ENCODE results near the gene GMEB1. TPM values are rescaled to one million over a fixed set of nuclear protein-coding genes. Genes with fewer than 3 reads are reported as not detected.

Gene GMEB1
- total RNA-seq, 1 experiment from 2014 or later = 10.3 TPM

DNA sequence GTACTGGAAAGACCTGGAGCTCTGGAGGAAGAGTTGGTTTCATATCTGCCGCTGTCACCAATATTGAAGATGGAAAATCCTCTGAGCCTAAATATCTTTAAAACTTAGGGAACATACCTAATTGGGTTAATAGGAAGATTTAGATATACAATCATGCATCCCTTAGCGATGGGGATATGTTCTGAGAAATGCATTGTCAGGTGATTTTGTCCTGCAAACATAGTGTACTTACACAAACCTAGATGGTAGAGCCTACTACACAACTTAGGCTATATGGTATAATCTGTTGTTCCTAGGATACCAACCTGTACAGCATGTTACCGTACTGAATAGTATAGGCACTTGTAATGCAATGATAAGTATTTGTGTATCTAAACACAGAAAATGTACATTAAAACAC lies 90.7 kb downstream of the GMEB1 start:
- BruUV-seq (replicated peaks) = no TSS peak
- DNase-seq = no peak
- TF ChIP-seq, protein P1, sequence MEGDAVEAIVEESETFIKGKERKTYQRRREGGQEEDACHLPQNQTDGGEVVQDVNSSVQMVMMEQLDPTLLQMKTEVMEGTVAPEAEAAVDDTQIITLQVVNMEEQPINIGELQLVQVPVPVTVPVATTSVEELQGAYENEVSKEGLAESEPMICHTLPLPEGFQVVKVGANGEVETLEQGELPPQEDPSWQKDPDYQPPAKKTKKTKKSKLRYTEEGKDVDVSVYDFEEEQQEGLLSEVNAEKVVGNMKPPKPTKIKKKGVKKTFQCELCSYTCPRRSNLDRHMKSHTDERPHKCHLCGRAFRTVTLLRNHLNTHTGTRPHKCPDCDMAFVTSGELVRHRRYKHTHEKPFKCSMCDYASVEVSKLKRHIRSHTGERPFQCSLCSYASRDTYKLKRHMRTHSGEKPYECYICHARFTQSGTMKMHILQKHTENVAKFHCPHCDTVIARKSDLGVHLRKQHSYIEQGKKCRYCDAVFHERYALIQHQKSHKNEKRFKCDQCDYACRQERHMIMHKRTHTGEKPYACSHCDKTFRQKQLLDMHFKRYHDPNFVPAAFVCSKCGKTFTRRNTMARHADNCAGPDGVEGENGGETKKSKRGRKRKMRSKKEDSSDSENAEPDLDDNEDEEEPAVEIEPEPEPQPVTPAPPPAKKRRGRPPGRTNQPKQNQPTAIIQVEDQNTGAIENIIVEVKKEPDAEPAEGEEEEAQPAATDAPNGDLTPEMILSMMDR (IDR thresholded peaks at IDR 0.05; ENCODE audit: unreplicated experiment) = no peak
- no peak overlapping the region for H3K27ac Mint-ChIP-seq (ENCODE audit: unreplicated experiment)
- H3K4me1 Mint-ChIP-seq (ENCODE audit: low read depth, unreplicated experiment) = peaks cover 11% of the 10 kb centered on the region
- H3K4me3 Mint-ChIP-seq (ENCODE audit: low read depth, unreplicated experiment) = no peak overlapping the region
- H3K27me3 Mint-ChIP-seq (ENCODE audit: unreplicated experiment) = no peaks in the 10 kb centered on the region
- intact Hi-C loops (cut with micrococcal nuclease; ENCODE audit: unreplicated experiment) = no loop called here
- H3K9me3 Mint-ChIP-seq (ENCODE audit: low read depth, unreplicated experiment) = no peaks in the 10 kb centered on the region
- CTCF ChIA-PET = interaction anchor here (0.8 kb wide), 1 partner anchor 8 kb away, joined by 3 read pairs; no protein-coding TSS in a partner anchor
- H3K36me3 Mint-ChIP-seq (ENCODE audit: insufficient read depth, unreplicated experiment) = peaks cover 17% of the 10 kb centered on the region

DNA sequence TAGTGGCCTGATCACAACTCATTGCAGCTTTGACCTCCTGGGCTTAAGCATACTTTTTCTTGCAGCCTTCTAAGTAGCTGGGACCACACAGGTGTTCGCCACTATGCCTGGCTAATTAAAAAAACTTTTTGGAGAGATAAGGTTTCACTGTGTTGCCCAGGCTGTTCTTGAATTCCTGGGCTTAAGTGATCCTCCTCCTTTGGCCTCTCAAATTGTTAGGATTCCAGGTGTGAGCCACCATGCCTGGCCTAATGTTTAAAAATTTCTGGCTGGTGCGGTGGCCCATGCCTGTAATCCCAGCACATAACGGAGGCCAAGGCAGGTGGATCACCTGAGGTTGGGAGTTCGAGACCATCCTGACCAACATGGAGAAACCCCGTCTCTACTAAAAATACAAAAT lies 92.6 kb downstream of the GMEB1 start:
- peaks cover 23% of the 10 kb centered on the region for H3K36me3 Mint-ChIP-seq (ENCODE audit: insufficient read depth, unreplicated experiment)
- no peaks in the 10 kb centered on the region for H3K9me3 Mint-ChIP-seq (ENCODE audit: low read depth, unreplicated experiment)
- H3K27ac Mint-ChIP-seq (ENCODE audit: unreplicated experiment) = no peak overlapping the region
- intact Hi-C loops (cut with micrococcal nuclease; ENCODE audit: unreplicated experiment) = no loop called here
- no peaks in the 10 kb centered on the region for H3K27me3 Mint-ChIP-seq (ENCODE audit: unreplicated experiment)
- CTCF ChIA-PET = interaction anchor here (0.7 kb wide), 1 partner anchor 153 kb away, joined by 3 read pairs; the partner anchor contains the start of gene EPB41
- no TSS peak for BruUV-seq (replicated peaks)
- peaks cover 11% of the 10 kb centered on the region for H3K4me1 Mint-ChIP-seq (ENCODE audit: low read depth, unreplicated experiment)
- TF ChIP-seq, protein P1 (IDR thresholded peaks at IDR 0.05; ENCODE audit: unreplicated experiment) = no peak
- no peak for DNase-seq
- H3K4me3 Mint-ChIP-seq (ENCODE audit: low read depth, unreplicated experiment) = no peak overlapping the region

DNA sequence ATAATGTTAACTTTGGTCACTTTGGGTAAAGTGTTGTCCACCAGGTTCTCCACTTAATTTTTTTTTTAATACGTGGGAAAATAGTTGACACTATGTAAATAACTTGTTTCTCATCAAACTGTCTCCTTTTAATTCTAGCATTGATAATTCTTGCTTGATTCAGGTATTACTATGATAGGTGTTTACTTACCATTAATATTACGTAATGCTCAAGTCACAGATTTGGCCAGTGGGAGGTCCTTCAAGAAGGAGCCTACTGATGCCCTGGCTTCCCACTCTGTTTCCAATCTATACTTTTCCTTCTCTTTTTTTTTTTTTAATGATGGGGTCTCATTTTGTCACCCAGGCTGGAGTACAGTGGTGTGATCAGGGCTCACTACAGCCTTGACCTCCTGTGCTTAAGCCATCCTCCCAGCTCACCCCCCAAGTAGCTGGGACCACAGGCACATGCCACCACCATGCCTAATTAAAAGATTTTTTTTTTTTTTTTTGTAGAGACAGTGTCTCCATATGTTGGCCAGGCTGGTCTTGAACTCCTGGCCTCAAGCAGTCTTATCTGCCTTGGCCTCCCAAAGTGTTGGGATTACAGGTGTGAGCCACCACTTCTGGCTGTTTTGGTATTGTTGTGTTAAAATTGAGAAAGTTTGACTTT lies 98.1 kb downstream of the GMEB1 start:
- TF ChIP-seq, protein P1 (IDR thresholded peaks at IDR 0.05; ENCODE audit: unreplicated experiment) = no peak
- no peaks in the 10 kb centered on the region for H3K9me3 Mint-ChIP-seq (ENCODE audit: low read depth, unreplicated experiment)
- H3K4me1 Mint-ChIP-seq (ENCODE audit: low read depth, unreplicated experiment) = no peaks in the 10 kb centered on the region
- no peak overlapping the region for H3K4me3 Mint-ChIP-seq (ENCODE audit: low read depth, unreplicated experiment)
- no peak for DNase-seq
- intact Hi-C loops (cut with micrococcal nuclease; ENCODE audit: unreplicated experiment) = no loop called here
- no peak overlapping the region for H3K27ac Mint-ChIP-seq (ENCODE audit: unreplicated experiment)
- no TSS peak for BruUV-seq (replicated peaks)
- peaks cover 48% of the 10 kb centered on the region for H3K36me3 Mint-ChIP-seq (ENCODE audit: insufficient read depth, unreplicated experiment)
- CTCF ChIA-PET = no interaction called here
- no peaks in the 10 kb centered on the region for H3K27me3 Mint-ChIP-seq (ENCODE audit: unreplicated experiment)

Other genes with a start within 250 kb of the GMEB1 start
- 95.3 and 95.9 TPM in 2 replicates for gene RCC1, start 162.7 kb upstream of the GMEB1 start, total RNA-seq (2022)
- 29.9 and 40.4 TPM in 2 replicates for gene TRNAU1AP, start 115.7 kb upstream of the GMEB1 start, total RNA-seq (2022)
- gene RAB42, start 76.5 kb upstream of the GMEB1 start, total RNA-seq (2022) = 1.1 and 1.3 TPM in 2 replicates
- gene TAF12, start 25.7 kb upstream of the GMEB1 start, total RNA-seq (2022) = 21.6 and 22.4 TPM in 2 replicates
- gene RNU11, start 20.2 kb upstream of the GMEB1 start, total RNA-seq (2022) = not detected in 2 replicates
- gene YTHDF2, start 68.2 kb downstream of the GMEB1 start, total RNA-seq (2022) = 106 and 117 TPM in 2 replicates
- 0.07 TPM in 1 of 2 replicates, not detected in the other for gene OPRD1, start 143.4 kb downstream of the GMEB1 start, total RNA-seq (2022)
- 40.7 and 46.2 TPM in 2 replicates for gene EPB41, start 245.8 kb downstream of the GMEB1 start, total RNA-seq (2022)